GM19463 (cell line): ENCODE data around the gene PKMYT1.
"Not testable (repeated sequence)": the region's sequence is repeated elsewhere in the genome, so short reads cannot be mapped to it uniquely, and the experiment has no call there.

Experiments used
- ATAC-seq: cut with Tn5 transposase; IDR thresholded peaks from one replicate; pipeline ENCODE4 v1.9.1; 2021; ENCODE audit warnings: mild to moderate bottlenecking, moderate library complexity; ENCODE audit not compliant: unreplicated experiment

PKMYT1 gene

DNA sequence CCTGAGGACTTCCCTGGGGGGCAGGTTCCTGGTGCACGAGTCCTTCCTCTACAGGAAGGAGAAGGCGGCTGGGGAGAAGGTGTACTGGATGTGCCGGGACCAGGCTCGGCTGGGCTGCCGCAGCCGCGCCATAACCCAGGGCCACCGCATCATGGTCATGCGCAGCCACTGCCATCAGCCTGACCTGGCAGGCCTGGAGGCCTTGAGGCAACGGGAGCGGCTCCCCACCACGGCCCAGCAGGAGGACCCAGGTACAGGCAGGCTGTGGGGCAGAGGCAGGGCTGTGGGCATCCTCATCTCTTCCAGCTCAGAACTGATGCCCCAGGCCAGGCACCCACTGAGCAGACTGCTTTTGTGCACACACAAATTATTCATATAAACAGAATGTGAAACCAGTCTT is 42.0 kb downstream of the PKMYT1 start:
- ATAC-seq = no peak

DNA sequence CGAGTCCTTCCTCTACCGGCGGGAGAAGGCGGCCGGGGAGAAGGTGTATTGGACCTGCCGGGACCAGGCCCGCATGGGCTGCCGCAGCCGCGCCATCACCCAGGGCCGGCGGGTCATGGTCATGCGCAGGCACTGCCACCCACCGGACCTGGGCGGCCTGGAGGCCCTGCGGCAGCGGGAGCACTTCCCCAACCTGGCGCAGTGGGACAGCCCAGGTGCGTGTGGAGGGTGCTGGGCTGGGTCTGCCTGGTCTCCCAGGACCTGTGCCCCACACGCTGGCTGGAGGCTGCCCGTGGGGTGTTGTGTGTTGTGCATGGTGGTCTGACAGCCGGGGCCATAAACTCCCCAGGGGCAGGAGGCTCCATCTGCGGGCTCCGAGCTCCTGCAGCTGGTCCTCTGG is 43.1 kb downstream of the PKMYT1 start:
- no peak for ATAC-seq

DNA sequence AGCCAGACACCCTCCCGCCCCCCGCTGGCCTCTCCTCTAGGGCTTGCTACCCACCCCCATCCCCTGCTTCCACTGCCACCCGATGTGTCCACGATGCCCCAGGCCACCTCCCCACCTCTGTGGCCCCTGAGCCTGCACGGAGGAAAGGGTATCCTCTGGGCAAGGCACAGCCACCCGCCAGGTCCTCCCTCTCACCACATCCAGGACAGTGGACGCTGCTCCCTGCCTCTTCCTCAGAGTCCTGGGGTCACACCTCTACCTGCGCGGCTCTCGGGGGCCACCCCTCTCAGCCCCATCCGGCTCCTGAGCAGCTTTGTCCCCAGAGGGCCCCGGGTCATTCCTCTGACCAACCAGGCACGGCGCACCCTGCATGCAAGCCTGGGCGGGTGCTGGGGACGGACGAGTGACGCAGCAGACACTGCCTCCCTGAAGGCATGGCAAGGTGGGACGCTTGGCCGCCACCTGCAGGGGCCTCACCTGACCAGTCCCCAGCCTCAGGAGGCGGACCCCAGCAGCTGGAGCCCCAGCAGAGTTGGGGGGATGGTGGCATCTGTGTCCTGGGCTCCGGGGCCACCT is 43.7 kb downstream of the PKMYT1 start:
- ATAC-seq = no peak

DNA sequence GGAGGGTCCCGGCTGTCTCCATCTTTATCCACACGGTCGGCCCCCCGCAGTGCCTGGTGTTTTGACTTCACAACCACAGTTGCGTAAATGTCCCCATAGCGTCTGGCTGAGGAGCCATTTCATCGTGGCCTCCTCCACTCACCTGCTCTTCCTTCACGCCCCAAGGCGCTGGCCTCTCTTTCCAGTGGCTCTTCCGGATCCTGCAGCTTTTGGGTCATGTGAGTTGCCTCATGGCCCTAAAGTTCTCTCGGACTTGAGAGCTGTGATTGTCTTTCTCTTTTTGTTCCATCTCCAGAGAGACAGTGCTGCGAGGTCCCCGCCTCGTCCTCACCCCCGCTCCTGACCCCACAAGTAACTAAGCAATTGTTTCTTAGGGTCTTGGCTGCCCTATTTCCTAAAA is 45.8 kb downstream of the PKMYT1 start:
- no peak for ATAC-seq

DNA sequence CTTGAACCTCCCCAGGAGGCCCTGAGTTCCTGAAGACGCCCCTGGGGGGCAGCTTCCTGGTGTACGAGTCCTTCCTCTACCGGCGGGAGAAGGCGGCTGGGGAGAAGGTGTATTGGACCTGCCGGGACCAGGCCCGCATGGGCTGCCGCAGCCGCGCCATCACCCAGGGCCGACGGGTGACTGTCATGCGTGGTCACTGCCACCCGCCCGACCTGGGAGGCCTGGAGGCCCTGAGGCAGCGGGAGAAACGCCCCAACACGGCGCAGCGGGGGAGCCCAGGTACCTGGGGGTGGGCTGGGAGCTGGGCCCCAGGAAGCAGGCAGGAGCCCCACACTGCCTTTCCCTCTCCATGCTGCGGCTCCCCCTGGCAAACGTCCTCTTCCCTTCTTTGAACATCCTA is 46.5 kb downstream of the PKMYT1 start:
- no peak for ATAC-seq

DNA sequence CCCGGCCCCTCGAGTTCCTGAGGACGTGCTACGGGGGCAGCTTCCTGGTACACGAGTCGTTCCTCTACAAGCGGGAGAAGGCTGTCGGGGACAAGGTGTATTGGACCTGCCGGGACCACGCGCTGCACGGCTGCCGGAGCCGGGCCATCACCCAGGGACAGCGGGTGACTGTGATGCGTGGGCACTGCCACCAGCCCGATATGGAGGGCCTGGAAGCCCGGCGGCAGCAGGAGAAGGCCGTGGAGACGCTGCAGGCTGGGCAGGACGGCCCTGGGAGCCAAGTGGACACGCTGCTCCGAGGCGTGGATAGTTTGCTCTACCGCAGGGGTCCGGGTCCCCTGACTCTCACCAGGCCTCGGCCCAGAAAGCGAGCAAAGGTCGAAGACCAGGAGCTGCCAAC is 47.1 kb downstream of the PKMYT1 start:
- ATAC-seq = no peak

DNA sequence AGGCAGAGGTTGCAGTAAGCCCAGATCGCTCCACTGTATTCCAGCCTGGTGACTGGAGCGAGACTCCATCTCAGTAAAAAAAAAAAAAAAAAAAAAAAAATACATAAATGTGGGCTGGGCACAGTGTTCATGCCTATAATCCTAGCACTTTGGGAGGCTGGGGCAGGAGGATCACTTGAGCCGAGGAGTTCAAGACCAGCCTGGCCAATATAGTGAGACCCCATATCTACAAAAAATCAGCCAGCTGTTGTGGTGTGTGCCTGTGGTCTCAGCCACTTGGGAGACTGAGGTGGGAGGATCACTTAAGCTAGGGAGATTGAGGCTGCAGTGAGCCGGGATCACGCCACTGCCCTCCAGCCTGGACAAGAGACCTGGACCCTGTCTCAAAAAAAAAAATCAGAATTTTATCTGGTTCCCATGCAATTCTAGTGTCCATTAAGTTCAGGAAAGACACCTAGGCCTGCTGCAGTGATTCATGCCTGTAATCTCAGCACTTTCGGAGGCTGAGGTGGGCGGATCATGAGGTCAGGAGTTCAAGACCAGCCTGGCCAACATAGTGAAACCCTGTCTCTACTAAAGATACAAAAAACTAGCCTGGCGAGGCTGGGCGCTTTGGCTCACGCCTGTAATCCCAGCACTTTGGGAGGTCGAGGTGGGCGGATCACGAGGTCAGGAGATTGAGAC is 48.9 kb downstream of the PKMYT1 start:
- not testable (repeated sequence) for ATAC-seq

DNA sequence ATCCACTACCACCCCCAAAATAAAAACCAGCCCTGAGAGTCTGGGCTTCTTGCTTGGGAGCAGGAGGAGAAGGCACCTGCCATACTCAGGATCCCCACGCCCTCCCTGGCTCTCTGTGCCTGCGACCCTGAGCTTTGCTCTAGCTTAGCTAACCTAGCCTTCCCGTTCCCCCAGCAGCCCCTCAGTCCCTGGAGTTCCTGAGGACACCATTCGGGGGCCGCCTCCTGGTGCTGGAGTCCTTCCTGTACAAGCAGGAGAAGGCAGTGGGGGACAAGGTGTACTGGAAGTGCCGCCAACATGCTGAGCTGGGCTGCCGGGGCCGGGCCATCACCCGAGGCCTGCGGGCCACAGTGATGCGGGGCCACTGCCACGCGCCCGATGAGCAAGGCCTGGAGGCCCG is 50.0 kb downstream of the PKMYT1 start:
- no peak for ATAC-seq

DNA sequence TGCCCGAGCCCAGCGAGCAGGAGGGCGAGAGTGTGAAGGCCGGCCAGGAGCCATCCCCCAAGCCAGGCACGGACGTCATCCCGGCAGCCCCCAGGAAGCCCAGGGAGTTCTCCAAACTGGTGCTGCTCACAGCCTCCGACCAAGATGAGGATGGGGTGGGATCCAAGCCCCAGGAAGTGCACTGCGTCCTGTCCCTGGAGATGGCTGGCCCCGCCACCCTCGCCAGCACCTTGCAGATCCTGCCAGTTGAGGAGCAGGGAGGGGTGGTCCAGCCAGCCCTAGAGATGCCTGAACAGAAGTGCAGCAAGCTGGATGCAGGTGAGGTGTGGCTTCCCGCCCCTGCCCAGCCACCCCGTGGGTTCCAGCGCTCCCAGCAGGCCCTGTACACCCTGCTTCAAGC is 50.6 kb downstream of the PKMYT1 start:
- ATAC-seq = no peak

DNA sequence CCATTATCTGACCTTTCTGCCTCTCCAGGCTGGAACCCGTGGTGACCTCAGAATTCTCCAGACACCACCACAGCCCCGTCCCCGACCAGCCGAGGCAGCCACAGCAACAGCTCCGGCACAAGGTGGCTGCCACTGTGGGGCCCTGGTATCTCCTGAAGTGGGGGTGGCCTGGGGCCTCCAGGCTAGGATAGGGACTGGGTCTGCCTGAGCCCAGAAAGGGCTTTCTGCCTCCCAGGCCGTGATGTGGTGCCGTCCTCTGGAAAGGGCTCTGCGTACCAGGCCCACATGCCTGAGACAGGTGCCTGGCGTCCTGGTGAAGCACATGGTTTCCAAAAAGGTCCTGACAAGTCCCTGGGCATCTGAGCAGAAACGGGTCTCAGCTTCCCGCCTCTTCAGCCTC is 51.5 kb downstream of the PKMYT1 start:
- no peak for ATAC-seq

DNA sequence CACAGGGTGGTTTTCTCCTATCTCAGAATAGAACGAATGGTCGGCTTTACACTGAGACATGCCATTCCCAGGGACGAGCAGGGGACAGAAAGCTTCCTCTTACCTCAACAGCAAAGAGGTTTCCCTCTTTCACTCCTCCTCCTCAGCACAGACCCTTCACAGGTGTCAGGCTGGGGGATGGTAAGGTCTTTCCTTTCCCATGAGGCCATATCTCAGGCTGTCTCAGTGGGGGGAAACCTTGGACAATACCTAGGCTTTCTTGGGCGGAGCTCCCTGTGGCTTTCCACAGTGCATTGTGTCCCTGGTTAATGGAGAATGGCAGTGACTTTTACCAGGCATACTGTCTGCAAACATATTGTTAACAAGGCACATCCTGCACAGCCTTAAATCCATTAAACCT is 52.1 kb downstream of the PKMYT1 start:
- not testable (repeated sequence) for ATAC-seq

DNA sequence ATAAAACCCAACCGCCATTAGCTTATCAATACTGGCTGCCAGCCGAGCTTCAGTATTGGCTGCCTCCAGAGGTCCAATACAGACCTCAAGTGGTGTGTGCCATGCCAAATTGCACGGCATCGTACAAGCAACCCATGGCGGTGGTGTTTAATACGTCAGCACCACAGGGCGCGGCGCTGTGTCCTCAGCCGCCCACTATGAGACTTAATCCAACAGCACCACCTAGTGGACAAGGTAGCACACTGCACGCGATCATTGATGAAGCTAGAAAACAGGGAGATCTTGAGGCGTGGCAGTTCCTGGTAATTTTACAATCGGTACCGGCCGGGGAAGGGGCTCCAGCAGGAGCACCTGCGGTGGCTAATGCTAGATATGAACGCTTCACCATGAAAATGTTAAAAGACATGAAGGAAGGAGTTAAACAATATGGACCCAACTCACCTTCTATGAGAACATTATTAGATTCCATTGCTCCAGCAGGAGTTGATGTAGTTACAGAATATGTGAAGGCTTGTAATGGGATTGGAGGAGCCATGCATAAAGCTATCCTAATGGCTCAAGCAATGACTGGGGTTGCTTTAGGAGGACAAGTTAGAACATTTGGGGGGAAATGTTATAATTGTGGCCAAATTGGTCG is 53.1 kb downstream of the PKMYT1 start:
- no peak for ATAC-seq

DNA sequence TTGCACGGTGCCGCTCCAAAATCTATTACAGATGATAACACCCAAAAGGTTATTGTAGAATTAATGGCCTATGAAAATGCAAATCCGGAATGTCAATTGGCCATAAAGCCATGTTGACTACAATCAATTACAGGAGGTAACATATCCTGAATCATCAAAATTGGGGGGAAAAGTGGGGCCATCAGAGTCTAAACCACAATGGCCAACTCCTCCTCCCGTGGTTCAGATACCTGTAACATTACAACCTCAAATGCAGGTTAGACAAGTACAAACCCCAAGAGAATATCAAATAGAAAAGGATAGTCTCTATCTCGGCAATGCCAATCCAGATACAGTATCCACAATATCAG is 53.6 kb downstream of the PKMYT1 start:
- no peak for ATAC-seq

DNA sequence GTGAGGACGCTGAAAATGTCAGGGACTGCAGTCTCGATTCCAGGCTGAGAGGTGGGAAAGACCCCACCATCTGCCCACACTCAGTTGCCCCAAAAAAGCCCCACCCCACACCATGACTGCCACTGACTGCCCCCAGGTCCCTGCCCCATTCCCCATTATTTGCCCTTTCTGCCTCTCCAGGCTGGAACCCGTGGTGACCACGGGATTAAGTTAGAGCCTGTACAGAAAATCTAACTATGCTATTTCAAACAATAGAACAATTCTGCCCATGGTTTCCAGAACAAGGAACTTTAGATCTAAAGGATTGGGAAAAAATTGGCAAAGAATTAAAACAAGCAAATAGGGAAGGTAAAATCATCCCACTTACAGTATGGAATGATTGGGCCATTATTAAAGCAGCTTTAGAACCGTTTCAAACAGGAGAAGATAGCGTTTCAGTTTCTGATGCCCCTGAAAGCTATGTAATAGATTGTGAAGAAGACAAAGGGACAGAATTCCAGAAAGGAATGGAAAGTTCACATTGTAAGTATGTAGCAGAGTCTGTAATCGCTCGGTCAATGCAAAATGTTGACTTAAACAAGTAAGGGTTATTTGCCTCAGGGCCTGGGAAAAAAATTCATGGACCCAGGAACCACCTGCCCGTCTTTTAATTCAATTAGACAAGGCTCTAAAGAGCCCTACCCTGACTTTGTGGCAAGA is 54.1 kb downstream of the PKMYT1 start:
- ATAC-seq = no peak

DNA sequence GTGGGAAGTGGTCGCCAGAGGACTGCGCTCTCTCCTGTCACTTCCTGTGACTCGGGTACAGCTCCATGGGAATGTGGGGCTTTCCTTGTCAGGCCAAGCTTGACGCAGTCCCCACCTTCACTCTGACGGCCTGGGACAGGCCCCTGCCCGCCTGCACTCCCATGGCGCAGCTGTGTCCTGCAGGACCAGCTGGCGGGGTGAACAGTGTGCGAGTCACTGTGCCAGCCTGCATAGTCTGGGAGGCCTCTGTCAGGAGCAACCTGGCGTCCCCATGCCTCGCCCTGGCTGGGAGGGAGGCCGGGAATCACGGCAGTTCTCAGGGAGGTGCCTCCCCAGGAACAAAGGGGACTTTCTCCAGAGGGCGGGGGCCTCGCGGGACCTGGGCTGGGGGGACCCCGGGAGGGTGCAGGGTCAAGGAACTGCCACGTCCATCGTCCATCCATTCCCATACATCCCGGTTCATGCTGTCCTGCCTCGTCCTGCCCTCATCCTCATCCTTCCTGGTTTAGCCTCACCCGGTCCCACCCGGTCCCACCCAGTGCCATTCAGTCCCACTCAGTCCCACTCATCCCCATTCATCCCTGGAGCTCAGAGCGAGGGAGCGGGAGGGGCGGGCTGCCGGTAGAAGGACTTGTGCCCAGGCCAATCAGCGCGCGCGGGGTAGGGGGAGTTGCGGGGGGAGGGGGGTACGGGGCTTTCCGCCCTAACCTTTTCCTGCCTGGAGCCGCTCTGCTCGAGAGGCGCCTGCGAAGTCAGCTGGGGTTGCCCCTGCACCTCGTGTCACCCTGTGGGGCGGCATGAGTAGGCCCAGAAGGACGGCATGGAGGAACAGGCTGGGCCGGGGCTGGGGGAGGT is 55.1 kb downstream of the PKMYT1 start:
- ATAC-seq = no peak

DNA sequence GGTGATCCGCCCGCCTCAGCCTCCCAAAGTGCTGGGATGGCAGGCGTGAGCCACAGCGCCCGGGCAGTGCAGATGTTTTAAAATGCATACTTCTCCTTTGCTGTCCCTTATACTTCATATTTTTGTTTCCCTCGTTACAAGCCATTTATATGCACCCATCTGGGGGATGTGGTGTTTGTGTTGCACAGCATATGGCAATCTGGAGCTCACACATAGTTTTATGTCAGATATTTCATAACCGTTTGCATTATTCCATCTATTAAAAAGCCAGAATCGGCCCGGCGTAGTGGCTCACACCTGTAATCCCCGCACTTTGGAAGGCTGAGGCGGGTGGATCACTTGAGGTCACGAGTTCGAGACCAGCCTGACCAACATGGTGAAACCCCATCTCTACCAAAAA is 56.8 kb downstream of the PKMYT1 start:
- no peak for ATAC-seq
